Activated B cell treated with CpG ODN at 0.5 μM for 24 hours (primary cell): Measurements from ENCODE around the gene LARGE1. TPM values are rescaled to one million over a fixed set of nuclear protein-coding genes. Genes with fewer than 3 reads are reported as not detected.

ENCODE experiments used
- ATAC-seq: fragments of 200-7000 bp; cut with Tn5 transposase; one replicate; pipeline ENCODE4 v1.10.0; 2021; ENCODE audit warnings: low read depth, mild to moderate bottlenecking, moderate library complexity
- CTCF ChIA-PET: fragments of 350-600 bp; sonication (Branson Sonifier 250); formaldehyde crosslinking; loops from one replicate; lab custom pipeline; 2021; ENCODE audit warnings: antibody characterized with exemption; lab: Charles Lee
- POLR2A ChIA-PET: fragments of 350-600 bp; sonication (Branson Sonifier 250); formaldehyde crosslinking; loops from one replicate; lab custom pipeline; 2021; ENCODE audit warnings: antibody characterized with exemption; lab: Charles Lee
- DNase-seq: peaks from one replicate; pipeline ENCODE4 v3.0.0; 2022
- H3K27ac Mint-ChIP-seq: one replicate; pipeline ENCODE4 v1.8.0; 2020; ENCODE audit warnings: mixed read lengths
- H3K27me3 Mint-ChIP-seq: one replicate; pipeline ENCODE4 v1.8.0; 2021; ENCODE audit warnings: mixed read lengths
- H3K36me3 Mint-ChIP-seq: one replicate; pipeline ENCODE4 v1.8.0; 2021; ENCODE audit warnings: low read depth, mixed read lengths
- H3K4me1 Mint-ChIP-seq: one replicate; pipeline ENCODE4 v1.8.0; 2021; ENCODE audit warnings: mixed read lengths
- H3K4me3 Mint-ChIP-seq: one replicate; pipeline ENCODE4 v1.8.0; 2020; ENCODE audit warnings: mild to moderate bottlenecking, mixed read lengths
- H3K9me3 Mint-ChIP-seq: one replicate; pipeline ENCODE4 v1.8.0; 2020; ENCODE audit warnings: mixed read lengths
- CTCF ChIP-seq: fragments of 200-600 bp; IDR thresholded peaks from one replicate; pipeline ENCODE4 v1.8.0; 2022; ENCODE audit warnings: antibody characterized with exemption, mild to moderate bottlenecking
- intact Hi-C: fragments of 100-400 bp; cut with micrococcal nuclease; formaldehyde crosslinking; loops from one replicate; pipeline ENCODE4 v1.15.1; 2024
- total RNA-seq: library from RNA; stranded (reverse); gene quantifications from 2 replicates; pipeline ENCODE4 v1.2.3, GENCODE V29; 2022

The LARGE1 gene
- total RNA-seq, 1 donor from 2014 or later = 22.2 TPM

GRCh38 chr22:33654173-33654895, 265.9 kb downstream of the LARGE1 start:
- H3K4me3 Mint-ChIP-seq = no peak overlapping the region
- H3K36me3 Mint-ChIP-seq = peaks cover 34% of the 10 kb centered on the region
- H3K9me3 Mint-ChIP-seq = peaks cover 10% of the 10 kb centered on the region
- intact Hi-C loops = no loop called here
- no peaks in the 10 kb centered on the region for H3K27me3 Mint-ChIP-seq
- H3K27ac Mint-ChIP-seq = no peak overlapping the region
- ChIA-PET POLR2A (interaction anchor here (0.6 kb wide), 1 partner anchor 12 kb away, joined by 3 read pairs; no protein-coding TSS in a partner anchor), CTCF (no interaction called here)
- no peak for DNase-seq
- no peak for ATAC-seq
- TF ChIP-seq CTCF = no peak
- no peaks in the 10 kb centered on the region for H3K4me1 Mint-ChIP-seq

GRCh38 chr22:33653532-33654063, 266.7 kb downstream of the LARGE1 start:
- Mint-ChIP-seq H3K36me3 (peaks cover 37% of the 10 kb centered on the region), H3K9me3 (peaks cover 7% of the 10 kb centered on the region), H3K4me3 (no peak overlapping the region), H3K27me3 (no peaks in the 10 kb centered on the region), H3K27ac (no peak overlapping the region), H3K4me1 (no peaks in the 10 kb centered on the region)
- ChIA-PET CTCF (no interaction called here), POLR2A (no interaction called here)
- intact Hi-C loops = no loop called here
- no peak for ATAC-seq
- no peak for TF ChIP-seq CTCF
- no peak for DNase-seq

- no peak for ATAC-seq
- POLR2A ChIA-PET = no interaction called here
- peaks cover 7% of the 10 kb centered on the region for H3K9me3 Mint-ChIP-seq
- intact Hi-C loops = no loop called here
- CTCF ChIA-PET = interaction anchor here (0.6 kb wide), 1 partner anchor 376 kb away, joined by 3 read pairs; no protein-coding TSS in a partner anchor
- no peaks in the 10 kb centered on the region for H3K4me1 Mint-ChIP-seq
- H3K36me3 Mint-ChIP-seq = peaks cover 40% of the 10 kb centered on the region
- no peak for DNase-seq
- H3K27me3 Mint-ChIP-seq = no peaks in the 10 kb centered on the region
- H3K27ac Mint-ChIP-seq = no peak overlapping the region
- H3K4me3 Mint-ChIP-seq = no peak overlapping the region
- TF ChIP-seq CTCF = no peak
Measured at GRCh38 chr22:33652615-33653014, 267.7 kb downstream of the LARGE1 start.

- Mint-ChIP-seq H3K36me3 (peaks cover 49% of the 10 kb centered on the region), H3K9me3 (peaks cover 3% of the 10 kb centered on the region), H3K4me3 (no peak overlapping the region), H3K27ac (no peak overlapping the region), H3K27me3 (no peaks in the 10 kb centered on the region), H3K4me1 (peaks cover 5% of the 10 kb centered on the region)
- intact Hi-C loops = no loop called here
- DNase-seq = no peak
- CTCF ChIA-PET = no interaction called here
- TF ChIP-seq CTCF = no peak
- no peak for ATAC-seq
- POLR2A ChIA-PET = no interaction called here
Measured at GRCh38 chr22:33650244-33650643, 270.0 kb downstream of the LARGE1 start.

GRCh38 chr22:33648478-33648877, 271.8 kb downstream of the LARGE1 start:
- Mint-ChIP-seq H3K36me3 (peaks cover 49% of the 10 kb centered on the region), H3K27ac (no peak overlapping the region), H3K4me3 (no peak overlapping the region), H3K4me1 (peaks cover 21% of the 10 kb centered on the region), H3K9me3 (peaks cover 3% of the 10 kb centered on the region), H3K27me3 (no peaks in the 10 kb centered on the region)
- ATAC-seq (no peak), DNase-seq (no peak)
- POLR2A ChIA-PET = no interaction called here
- CTCF ChIA-PET = no interaction called here
- intact Hi-C loops = no loop called here
- no peak for TF ChIP-seq CTCF
